ENCODE results near the gene ATG4C.

The ATG4C gene

DNA sequence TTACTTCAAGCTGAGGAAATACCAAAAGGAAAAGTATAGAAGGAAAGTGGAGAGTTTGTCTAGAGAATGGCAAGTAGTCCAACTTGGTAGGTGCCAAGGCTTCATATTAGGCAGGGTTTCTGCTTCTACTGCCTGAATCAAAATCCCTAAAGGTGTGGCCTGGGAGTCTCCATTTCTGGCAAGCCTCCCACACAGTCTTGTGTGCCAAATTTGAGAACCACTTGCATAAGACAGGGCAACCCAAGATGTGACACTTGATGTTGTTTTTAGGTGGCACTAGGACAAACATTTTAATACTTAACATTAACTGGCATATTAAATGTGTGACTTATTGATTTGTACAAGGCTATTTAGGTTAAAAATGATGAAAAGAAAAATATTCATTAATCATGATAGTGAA is 60.1 kb downstream of the ATG4C start:
- DNase-seq, result no peak

DNA sequence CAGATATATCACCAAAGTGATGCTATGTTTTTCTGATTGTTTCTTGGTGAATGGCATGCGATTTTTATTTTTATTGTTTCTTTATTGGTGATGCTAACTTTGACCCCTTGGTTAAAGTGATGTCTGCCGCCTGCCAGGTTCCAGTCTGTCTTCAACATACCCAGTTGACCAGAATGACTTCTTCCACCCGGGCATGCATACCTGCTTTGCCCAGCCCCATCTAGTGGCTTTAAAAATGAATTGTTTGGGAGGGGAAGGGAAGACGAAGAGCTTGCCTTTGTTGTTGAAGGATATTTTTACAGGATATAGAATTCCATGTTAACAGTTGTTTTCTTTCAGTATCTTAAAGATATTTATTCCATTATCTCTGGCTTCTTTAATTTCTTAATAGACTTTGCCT is 65.1 kb downstream of the ATG4C start:
- no peak for DNase-seq

DNA sequence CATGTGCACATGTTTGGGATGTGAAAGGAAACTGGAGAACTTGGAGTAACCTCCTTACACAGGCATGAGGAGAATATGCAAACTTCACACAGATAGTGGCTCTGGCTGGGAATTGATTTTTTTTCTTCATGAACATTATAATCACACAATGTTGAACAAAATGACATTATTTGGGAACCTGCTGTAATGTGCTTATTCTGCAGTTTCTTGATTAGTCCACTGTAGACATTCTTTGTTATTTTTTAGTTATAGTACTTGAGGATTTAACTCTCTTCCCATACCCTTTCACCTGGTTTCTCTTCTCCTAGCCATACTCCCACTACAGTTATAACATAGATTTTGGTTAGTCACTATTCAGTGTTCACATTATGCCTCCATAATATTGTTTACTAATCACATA is 68.3 kb downstream of the ATG4C start:
- no peak for DNase-seq

DNA sequence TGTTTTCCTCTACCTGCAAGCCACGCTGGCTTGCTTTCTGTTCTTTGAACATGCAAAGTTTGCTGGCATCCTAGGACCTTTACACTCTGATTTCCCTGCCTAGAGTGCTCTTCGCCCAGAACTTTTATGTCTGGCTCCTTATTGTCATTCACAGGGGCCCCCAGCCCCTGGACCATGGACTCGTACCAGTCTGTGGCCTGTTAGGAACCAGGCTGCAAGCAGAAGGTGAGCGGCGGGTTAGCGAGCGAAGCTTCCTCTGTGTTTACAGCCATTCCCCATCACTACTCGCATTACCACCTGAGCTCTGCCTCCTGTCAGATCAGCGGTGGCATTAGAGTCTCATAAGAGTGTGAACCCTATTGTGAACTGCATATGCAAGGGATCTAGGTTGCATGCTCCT is 73.0 kb downstream of the ATG4C start:
- DNase-seq, result no peak

DNA sequence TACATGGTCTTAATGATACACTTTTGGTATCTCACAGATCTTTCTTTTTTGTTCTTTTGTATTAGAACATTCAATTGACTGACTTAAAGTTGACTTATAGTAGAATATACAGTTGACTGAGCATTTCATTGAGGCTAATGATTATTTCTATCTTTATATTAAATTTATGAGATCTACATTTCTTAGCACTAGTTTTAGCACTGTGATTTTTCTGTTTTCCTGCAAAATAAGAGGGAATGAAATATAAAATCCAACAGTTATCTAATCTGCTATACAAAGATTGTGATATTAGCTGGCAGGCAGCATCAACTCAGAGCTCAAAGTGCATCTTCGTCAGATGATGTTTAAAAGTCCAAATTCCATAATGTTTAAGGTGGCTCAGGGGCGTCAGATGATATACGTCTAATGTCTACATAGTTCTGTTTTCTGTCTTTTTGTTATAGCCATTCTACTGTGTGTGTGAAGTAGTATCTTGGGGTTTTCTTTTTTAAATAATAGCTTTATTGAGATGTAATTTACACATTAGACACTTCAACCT is 85.4 kb downstream of the ATG4C start:
- DNase-seq, result no peak

DNA sequence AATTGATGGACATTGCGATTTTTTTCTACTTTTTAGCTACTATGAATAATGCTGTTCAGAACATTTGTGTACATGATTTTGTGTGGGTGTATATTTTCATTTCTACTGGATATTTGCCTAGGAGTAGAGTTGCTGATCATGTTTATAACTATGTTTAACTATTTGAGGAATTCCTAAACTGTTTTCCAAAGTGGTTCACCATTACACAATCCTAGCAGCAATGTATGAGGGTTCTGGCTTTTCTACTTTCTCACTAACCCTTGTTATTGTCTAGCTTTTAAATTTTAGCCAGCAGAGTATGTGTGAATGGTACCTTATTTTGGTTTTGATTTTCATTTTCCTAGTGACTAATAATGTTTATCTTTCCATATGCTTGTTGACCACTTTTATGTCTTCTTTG is 86.2 kb downstream of the ATG4C start:
- DNase-seq, result no peak

DNA sequence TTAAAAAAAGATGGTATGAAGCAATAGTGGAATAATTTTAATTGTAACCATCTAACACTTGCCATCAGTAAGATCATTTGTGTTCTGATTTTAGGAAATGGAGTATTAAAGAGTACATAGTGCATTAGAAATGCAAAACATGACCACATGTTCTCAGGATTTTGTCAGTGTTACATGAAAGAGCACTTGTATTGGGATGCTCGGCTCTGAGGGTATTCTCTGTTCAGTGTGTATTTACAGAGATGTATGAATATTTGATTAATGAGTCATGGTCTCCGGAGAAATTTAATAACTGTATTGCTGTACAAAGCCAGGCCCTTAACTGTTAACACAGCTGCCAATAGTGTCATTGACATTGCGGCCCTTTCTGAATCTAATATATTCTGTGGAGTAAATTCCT is 91.7 kb downstream of the ATG4C start:
- DNase-seq, result no peak

DNA sequence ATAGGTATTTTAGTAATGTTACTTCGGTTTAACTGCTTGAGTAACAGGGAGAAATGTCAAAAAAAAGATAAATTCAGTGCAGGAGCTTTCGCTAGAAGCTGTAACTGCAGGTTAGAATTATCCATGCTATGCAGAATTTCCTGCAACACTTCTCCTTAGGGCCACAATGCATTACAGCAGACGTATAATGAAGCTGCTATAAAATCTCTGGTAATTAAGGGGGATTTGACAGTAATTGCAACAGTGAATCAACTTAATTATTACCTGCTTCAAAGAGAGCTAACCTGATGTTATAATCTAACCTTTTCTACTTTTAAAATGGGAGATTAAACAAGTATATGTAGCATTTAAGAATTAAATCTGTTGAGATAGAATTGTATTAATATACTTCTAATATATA is 92.6 kb downstream of the ATG4C start:
- no peak for DNase-seq

DNA sequence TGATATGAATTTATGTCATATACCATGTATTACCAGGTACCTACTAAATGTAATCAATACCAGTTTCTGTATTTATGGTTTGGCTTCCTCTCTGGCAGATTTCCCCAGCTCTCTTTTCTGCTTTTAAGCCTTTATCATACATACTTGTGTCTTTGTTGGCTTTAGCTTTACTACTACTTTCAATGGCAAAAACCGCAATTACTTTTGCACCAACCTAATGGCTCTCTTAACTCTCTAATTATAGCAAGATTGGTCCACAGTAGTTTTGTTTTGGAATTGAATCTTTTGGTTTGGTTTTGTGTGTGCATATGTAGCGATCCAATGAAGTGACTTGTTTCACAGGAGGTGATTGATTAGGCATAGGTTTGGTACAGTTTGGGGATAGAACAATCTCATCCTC is 93.6 kb downstream of the ATG4C start:
- DNase-seq, result no peak

DNA sequence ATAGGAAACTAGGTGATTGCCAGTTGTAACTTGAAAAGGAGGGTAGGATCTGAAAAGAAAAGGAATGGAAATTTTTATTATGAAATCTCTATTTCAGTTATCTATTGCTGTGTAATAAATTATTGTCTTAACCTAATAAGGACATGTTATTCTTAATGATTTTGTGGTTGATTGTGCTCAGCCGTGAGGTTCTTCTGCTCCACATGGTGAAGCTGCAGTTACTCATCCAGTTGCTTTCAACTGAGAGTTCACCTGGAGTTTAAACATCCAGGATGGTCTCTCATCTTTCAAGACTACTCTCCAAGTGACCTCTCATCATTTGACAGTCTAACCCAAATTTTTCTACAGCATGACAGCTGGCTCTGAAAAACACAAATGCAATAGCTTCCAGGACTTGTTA is 96.0 kb downstream of the ATG4C start:
- DNase-seq, result no peak

DNA sequence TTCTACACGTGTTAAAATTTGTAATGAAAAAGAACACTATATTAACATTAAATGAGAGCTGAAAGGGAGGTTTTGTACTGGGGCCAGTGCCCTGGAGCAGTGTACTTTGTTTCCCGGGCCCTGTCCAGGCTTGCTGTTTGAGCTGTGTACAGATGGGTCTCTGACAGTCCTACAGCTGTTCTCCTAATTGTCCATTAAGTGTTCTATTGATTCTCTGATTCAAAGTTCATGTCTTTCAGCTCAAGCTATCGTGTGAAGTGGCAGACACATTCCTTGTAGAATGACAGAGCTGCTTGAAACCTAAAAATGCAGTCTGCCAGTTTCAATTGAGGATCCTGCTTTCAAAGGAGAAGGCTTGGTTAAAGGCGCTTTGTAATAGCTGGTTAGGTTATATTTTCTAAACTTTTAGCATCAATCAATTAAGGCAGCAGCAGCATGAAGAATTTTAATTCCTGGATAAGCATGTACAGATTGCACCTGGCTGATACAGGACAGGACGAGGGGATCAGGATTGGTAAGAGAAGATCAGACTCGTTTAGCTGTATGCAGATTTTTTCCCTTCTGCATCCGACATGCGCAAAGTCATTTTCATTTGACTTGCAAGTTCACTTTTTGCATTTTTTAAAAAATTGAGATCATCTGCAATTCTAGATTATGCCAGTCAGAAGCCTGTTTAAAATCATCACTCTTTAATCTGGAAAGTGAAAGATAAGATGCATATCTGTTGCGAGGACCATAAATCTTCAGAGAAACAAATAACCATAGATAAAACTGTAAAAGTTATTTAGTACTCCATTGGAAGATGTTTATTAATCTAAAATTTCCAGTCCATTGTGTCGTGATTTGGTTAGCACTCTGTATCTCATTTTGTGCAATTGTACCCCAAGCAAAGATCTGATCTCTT is 98.5 kb downstream of the ATG4C start:
- no peak for DNase-seq

DNA sequence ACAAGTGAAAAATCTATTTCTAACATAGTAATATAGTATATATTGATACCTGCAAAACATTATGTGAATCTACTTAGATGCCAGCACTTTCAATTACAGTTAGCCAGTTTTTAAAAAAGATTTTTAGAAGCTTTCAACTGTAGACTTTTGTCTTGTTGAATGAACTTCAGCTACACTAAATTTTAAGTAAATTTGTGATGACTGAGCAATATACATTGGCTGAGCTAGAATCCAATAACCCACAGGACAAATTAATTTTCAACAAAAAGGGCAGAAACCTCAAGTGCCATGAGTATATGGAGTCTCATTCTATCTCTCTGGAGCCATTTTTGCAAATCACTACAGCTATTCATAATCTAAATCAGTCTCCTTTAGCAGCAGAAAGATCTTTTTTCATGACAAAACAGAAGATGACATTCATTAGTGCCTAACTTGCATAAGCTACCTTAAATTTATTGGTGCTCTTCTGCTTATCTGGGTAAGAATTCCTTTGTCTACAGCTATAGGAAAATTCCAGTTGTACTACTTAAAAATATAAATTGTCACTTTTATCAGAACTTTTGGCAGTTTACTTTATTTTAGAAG is 100.3 kb downstream of the ATG4C start:
- DNase-seq, result no peak

DNA sequence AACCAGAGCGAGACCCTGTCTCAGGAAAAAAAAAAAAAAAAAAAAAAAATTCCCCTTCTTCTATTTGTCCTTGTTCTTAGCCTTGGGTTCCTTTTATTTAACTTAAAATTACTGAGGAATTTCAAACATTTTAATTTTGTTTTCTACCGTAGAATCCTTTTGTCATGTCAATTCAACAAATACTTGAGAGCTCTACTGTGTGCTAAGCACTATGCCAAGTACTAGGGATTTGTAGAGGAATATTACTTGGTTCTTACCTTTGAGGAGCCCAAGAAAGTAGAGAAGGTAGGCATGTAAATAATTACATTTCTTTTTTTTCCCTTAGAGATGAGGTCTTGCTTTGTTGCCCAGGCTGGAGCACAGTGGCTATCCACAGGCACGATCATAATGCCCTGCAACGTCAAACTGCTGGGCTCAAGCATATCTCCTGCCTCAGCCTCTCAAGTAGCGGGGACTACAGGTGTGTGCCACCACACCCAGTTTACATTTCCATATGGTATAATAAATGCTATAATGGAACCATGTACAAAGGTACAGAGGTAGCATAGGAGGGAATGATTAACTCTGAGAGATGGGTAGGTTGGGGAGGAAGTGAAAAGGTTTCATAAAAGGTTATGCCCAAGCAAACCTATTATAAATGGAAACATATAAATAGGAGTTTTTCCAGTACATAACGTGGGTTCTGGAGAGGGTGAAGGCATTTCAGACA is 104.0 kb downstream of the ATG4C start:
- no peak for DNase-seq

DNA sequence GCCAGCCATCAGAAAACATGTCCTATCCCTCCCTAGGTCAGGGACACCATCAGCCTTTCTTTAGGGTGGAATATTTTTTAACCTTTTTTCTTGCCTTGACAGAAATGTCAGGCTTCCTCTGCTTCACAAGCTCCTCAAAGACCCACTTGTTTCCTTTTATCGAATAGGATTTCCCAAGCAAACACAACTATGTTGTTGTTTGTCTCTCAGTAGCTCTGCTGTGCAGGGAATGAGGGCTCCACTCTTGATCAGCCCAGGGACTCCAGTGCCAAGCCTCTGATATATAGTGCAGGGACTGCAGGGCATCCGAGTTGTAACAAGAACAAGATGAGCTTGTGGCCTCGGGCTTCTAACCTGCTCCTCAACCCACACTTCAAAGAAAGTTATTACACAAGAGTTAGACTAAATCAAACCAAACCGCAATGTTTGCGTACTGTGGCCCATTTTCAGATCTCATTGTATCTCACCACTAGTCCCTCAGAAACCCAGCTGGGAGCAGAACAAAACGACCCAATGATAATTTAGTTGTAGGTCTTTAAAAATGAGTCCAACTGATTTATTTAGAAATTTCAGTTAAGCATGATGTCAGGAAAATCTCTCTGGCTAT is 108.1 kb downstream of the ATG4C start:
- DNase-seq, result no peak

DNA sequence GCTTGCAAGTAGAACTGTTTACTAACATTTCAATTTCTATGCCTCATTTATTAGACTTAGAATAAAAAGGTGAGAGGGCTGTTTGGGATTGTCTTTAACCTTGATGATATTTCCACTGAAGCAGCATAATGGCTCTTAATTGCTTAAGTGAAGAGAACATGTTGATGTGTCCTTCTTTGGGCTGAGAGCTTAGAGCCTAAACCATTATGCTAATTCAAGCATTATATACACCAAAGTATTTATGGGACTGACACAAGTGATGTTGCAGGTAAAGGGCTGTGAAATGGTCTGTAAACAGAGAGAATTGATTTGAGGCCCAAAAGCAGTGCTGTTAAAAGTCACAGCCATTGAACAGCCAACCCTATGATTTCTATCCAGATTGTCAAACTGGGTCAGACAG is 113.9 kb downstream of the ATG4C start:
- DNase-seq, result no peak

DNA sequence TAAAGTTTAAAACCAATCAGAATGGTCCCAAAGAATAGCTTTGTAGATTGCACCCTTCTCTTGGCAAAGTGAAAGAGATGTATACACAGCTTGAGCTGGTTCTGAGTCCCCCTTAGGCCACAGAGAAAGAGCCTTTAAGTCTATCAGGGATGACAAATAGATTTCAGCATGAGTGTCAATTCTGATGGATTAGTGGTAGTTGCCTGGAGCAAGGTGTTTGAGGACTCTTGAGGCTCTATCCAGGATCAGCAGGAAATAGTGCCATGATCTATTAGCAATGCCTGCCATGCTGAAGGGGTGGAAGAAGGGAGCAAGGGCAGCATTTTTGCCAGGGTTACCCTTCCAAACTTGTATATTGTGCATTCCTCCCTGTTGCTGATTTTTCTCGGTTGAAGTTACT is 116.6 kb downstream of the ATG4C start:
- DNase-seq, result no peak

DNA sequence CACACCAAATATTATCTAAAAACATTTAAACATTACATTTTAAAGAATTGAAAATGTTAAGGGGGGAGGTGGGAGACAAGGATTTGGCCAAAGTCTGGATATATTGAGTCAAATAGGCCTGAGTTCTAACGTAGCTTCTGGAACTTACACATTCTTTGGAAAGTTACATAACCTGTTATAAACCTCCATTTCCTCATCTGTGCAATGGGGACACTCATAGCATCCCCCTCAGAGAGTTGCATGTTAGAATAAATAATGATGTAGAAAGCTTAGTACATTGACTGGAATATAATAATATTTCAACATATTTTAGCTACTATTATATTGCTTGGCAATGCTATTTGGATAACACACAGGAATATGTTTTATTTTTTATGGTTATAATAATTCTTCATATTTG is 117.7 kb downstream of the ATG4C start:
- no peak for DNase-seq

DNA sequence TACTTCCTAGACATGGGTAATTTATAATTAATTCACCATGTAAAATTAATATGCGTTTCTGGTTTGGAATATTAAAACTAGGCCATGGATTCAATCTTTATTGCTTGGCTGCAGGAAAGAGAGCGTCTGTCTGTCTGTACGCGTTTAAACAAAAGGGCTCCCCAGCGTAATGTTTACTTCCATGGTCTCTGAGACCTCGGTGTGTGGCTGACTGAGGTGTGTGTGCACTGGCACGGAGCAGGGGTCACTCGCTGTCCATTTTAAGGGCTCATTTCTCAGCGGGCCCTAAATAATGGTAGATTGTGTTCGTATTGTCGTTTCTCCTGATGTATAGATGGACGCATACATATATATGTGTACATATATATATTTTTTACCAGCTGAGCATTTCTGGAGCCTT is 119.6 kb downstream of the ATG4C start:
- no peak for DNase-seq

DNA sequence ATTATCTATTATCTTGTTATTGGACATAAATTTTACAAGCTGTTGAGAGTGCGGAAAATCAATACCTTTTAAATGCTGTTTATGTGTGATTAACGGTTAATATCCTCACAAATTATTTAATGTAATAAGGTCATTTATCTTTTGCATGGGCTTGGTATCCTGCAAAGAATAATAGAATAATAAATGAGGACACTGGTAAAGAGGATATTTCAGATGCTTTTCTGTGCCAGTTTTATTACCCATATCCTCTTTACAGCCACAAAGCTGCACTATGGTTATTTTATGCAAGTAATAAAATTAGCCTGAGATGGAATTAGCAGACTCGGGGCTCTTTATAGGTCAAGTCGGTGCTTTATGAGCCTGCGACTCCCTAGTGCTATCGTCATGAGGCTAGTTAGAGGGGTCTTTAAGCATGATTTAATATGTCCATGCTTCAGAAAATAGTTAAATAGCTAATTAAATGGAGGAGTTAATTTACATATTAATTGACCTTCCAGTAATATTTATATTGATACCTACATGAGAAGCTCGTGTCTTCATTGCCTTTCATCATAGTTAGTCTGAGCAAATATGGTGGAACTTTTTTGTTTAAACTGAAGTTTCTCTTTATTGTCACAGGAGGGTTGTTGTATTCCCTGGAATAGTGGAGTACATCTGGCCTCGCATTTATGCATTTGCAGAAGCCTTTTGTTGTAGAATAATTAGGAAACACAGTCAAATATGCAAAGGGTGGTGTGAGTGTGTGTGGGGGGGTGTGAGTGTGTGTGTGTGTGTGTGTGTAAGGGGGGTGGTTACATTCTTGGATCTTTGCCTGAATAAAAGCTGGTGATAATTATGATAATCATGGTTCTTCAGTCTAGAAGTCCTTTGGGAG is 120.3 kb downstream of the ATG4C start:
- no peak for DNase-seq

DNA sequence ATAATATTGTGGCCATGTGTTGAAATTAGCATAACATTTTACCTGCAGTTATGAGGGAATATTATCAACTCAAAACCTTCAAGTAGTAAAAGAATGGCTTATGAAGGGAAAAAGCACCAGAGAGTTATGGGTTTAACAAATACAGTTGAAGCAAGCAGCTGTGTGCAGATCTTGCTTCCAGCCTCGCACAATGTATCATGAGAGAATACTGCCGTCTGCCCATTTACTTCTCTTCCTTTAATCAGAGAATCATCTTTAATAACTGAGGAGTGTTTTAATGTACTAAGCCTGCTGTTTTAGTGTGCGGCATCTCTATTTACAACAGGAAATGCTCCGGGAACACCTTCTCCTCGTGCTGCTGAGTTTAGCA is 120.9 kb downstream of the ATG4C start:
- DNase-seq, result no peak

DNA sequence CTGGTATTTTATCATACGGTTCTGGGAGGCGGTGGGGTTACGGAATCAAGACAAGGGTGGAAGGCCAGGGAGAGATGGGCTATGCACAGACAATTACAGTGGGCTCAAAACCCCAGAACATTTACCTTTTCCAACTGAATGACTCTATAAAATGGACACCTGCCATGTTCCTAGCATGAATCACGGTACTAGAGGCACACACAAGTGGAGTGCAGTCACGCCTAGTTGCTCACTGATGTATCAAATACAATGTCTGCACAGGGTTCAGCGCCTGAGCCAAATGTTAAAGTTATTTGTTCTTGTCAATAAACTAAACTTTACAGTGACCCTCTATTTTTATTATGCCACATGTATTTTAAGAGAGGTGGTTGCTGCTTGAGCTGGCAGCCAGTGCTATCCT is 121.4 kb downstream of the ATG4C start:
- no peak for DNase-seq

DNA sequence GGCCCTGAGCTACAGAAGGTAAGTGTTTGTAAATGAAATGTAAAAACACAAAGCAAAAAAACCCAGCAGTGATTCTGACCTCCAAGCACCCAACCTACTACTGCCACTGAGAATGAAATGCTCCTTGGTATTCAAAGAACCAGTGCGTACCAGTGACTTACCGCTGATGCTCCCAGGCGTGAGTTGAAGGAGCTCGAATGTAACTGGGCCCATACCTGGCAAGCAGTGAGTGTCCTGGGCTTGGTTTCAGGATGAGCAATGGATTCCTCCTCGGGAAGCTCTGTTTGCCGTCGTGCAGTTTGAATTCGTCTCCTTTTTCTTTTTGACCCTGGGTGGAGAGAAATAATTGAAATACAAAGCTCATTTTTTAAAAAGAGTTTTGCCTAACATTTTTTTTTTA is 121.9 kb downstream of the ATG4C start:
- no peak for DNase-seq
